ENCODE data around the gene FRK. TPM values are rescaled to one million over a fixed set of nuclear protein-coding genes. Genes with fewer than 3 reads are reported as not detected.
"Not testable (repeated sequence)": the region's sequence is repeated elsewhere in the genome, so short reads cannot be mapped to it uniquely, and the experiment has no call there.

Gene FRK
- total and polyA plus RNA-seq, 7 donors = 0.16 to 6.5 (median 0.71) TPM

GRCh38 chr6:115947966-115948541 lies 112.6 kb downstream of the FRK start:
- no peak overlapping the region for H3K27ac ChIP-seq
- no peaks in the 10 kb centered on the region for H3K27me3 ChIP-seq
- intact Hi-C loops (cut with DNase I) = no loop called here
- H3K4me1 ChIP-seq = no peaks in the 10 kb centered on the region
- no peaks in the 10 kb centered on the region for H3K36me3 ChIP-seq
- peaks cover 0 to 3% (median 0%) of the 10 kb centered on the region in 4 donors for H3K9me3 ChIP-seq
- DNase-seq = no peak
- 56 to 87% methylated on average over 2 of the region's 2 CpGs for WGBS, 2 donors
- TF ChIP-seq EP300 (IDR thresholded peaks at IDR 0.05) = no peak
- no peak for TF ChIP-seq POLR2AphosphoS5 (IDR thresholded peaks at IDR 0.05)
- no peak for TF ChIP-seq POLR2A (IDR thresholded peaks at IDR 0.05)
- TF ChIP-seq CTCF (IDR thresholded peaks at IDR 0.05) = no peak
- no peak overlapping the region for H3K4me3 ChIP-seq

- intact Hi-C loops (cut with DNase I) = no loop called here
- DNase-seq = no peak
Observed at GRCh38 chr6:115945812-115946211, 114.9 kb downstream of the FRK start.

GRCh38 chr6:115945306-115945705 lies 115.4 kb downstream of the FRK start:
- Histone ChIP-seq H3K27me3 (no peaks in the 10 kb centered on the region), H3K4me1 (no peaks in the 10 kb centered on the region), H3K27ac (no peak overlapping the region), H3K36me3 (no peaks in the 10 kb centered on the region), H3K4me3 (no peak overlapping the region), H3K9me3 (no peaks in the 10 kb centered on the region)
- DNase-seq = no peak
- no peak for TF ChIP-seq CTCF (IDR thresholded peaks at IDR 0.05)
- TF ChIP-seq POLR2A (IDR thresholded peaks at IDR 0.05) = no peak
- no peak for TF ChIP-seq POLR2AphosphoS5 (IDR thresholded peaks at IDR 0.05)
- no peak for TF ChIP-seq EP300 (IDR thresholded peaks at IDR 0.05)
- WGBS, 2 donors = 98 to 100% methylated on average over 1 of the region's 1 CpG
- intact Hi-C loops (cut with DNase I) = no loop called here

More at GRCh38 chr6:115945812-115946211, 114.9 kb downstream of the FRK start:
- H3K36me3 ChIP-seq = no peaks in the 10 kb centered on the region
- H3K27me3 ChIP-seq = no peaks in the 10 kb centered on the region
- no peak for TF ChIP-seq POLR2AphosphoS5 (IDR thresholded peaks at IDR 0.05)
- no peak for TF ChIP-seq EP300 (IDR thresholded peaks at IDR 0.05)
- TF ChIP-seq POLR2A (IDR thresholded peaks at IDR 0.05) = no peak
- TF ChIP-seq CTCF (IDR thresholded peaks at IDR 0.05) = no peak
- no peak overlapping the region for H3K27ac ChIP-seq
- H3K4me3 ChIP-seq = no peak overlapping the region
- WGBS, 2 donors = 94 to 97% methylated on average over 1 of the region's 1 CpG
- H3K4me1 ChIP-seq = no peaks in the 10 kb centered on the region
- H3K9me3 ChIP-seq = peaks cover 0 to 3% (median 0%) of the 10 kb centered on the region in 4 donors

GRCh38 chr6:115944829-115945228 lies 115.9 kb downstream of the FRK start:
- DNase-seq; H3K27ac ChIP-seq; H3K4me3 ChIP-seq; H3K9me3 ChIP-seq; intact Hi-C loops (cut with DNase I); H3K27me3 ChIP-seq; H3K36me3 ChIP-seq; H3K4me1 ChIP-seq: not testable (repeated sequence)

- intact Hi-C loops (cut with DNase I); H3K9me3 ChIP-seq; H3K4me3 ChIP-seq; H3K27me3 ChIP-seq; H3K36me3 ChIP-seq; H3K27ac ChIP-seq; DNase-seq; H3K4me1 ChIP-seq: not testable (repeated sequence)
- WGBS, 2 donors = 84 to 92% methylated on average over 2 of the region's 2 CpGs
Observed at GRCh38 chr6:115937502-115937901, 123.2 kb downstream of the FRK start.

GRCh38 chr6:115935361-115935760 lies 125.3 kb downstream of the FRK start:
- no peak for TF ChIP-seq CTCF (IDR thresholded peaks at IDR 0.05)
- no peak for TF ChIP-seq POLR2AphosphoS5 (IDR thresholded peaks at IDR 0.05)
- no peak for TF ChIP-seq POLR2A (IDR thresholded peaks at IDR 0.05)
- TF ChIP-seq EP300 (IDR thresholded peaks at IDR 0.05) = no peak
- intact Hi-C loops (cut with DNase I) = no loop called here
- Histone ChIP-seq H3K4me1 (no peaks in the 10 kb centered on the region), H3K36me3 (no peaks in the 10 kb centered on the region), H3K27ac (no peak overlapping the region), H3K4me3 (no peak overlapping the region), H3K27me3 (no peaks in the 10 kb centered on the region), H3K9me3 (no peaks in the 10 kb centered on the region)
- no peak for DNase-seq
- 72 to 84% methylated on average over 8 of the region's 8 CpGs for WGBS, 2 donors

All from sigmoid colon (tissue), 7 donors.